WERI-Rb-1 (cell line): ENCODE results near the gene LRRC3C.

Experiments used
- DNase-seq: peaks from one replicate; pipeline ENCODE4 v3.0.0-alpha.2; 2020
- H3K27ac ChIP-seq: fragments of 250-450 bp; sonication (Bioruptor Pico); 2 replicates; pipeline ENCODE4 v1.5.1; 2020; ENCODE audit warnings: mild to moderate bottlenecking, moderate library complexity
- H3K27me3 ChIP-seq: fragments of 250-450 bp; sonication (Bioruptor Pico); 2 replicates; pipeline ENCODE4 v1.5.1; 2021; ENCODE audit warnings: mild to moderate bottlenecking, low read depth, moderate library complexity; ENCODE audit not compliant: insufficient read depth, severe bottlenecking
- H3K36me3 ChIP-seq: fragments of 250-450 bp; sonication (Bioruptor Pico); 2 replicates; pipeline ENCODE4 v1.5.1; 2020; ENCODE audit warnings: mild to moderate bottlenecking, moderate library complexity
- H3K4me3 ChIP-seq: 2 replicates; pipeline ENCODE4 v1.5.1; 2011; ENCODE audit warnings: low read depth, mild to moderate bottlenecking, control low read depth, low read length
- H3K9me3 ChIP-seq: fragments of 250-450 bp; sonication (Bioruptor Pico); 2 replicates; pipeline ENCODE4 v1.5.1; 2021; ENCODE audit warnings: mild to moderate bottlenecking, moderate library complexity; ENCODE audit not compliant: severe bottlenecking
- TF ChIP-seq, protein P1 (sequence below): IDR thresholded peaks from 2 replicates; pipeline ENCODE4 v1.5.1; 2011; ENCODE audit warnings: low read depth, mild to moderate bottlenecking, control low read depth, inconsistent platforms, low read length

LRRC3C gene

DNA sequence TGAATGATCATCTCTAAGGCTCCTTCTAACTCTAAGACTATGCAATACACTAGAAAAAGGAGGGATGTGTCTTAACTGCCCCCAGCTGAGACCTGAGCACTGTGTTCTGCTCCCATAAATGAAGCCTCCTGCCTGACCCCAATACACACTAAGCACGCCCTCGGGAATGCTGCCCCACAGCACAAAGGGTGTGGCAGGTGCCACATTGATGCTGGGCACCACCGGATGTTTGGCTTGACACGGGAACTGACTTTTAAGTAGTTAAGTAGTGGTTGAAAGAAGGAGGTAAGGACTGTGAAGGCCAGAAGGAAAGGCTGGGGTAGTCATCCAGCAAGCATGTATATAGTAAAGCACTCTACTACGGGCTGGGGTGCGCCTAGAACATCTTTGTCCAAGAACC, 39.2 kb downstream of the LRRC3C start:
- H3K27me3 ChIP-seq = no peaks in the 10 kb centered on the region

DNA sequence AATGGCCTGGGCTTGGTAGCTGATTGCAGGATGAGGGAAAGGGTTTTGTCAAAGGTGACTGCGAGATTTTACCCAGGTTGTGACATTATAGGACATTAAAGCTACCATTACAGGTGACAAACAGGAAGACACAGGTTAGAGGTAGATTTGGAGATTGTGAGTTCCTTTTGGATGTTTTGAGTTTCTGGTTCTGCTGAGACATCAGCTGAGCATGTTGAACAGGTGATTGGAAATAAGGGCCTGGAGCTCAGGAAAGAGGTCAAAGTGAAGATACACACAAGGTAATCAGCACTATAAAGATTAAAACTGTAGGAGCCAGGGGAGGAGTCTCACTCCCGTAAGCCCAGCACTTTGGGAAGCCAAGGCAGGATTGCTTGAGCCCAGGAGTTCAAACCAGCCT, 41.2 kb downstream of the LRRC3C start:
- Histone ChIP-seq H3K27ac (no peak overlapping the region), H3K4me3 (no peak overlapping the region), H3K9me3 (no peaks in the 10 kb centered on the region), H3K36me3 (no peaks in the 10 kb centered on the region), H3K27me3 (no peaks in the 10 kb centered on the region)
- TF ChIP-seq, protein P1, sequence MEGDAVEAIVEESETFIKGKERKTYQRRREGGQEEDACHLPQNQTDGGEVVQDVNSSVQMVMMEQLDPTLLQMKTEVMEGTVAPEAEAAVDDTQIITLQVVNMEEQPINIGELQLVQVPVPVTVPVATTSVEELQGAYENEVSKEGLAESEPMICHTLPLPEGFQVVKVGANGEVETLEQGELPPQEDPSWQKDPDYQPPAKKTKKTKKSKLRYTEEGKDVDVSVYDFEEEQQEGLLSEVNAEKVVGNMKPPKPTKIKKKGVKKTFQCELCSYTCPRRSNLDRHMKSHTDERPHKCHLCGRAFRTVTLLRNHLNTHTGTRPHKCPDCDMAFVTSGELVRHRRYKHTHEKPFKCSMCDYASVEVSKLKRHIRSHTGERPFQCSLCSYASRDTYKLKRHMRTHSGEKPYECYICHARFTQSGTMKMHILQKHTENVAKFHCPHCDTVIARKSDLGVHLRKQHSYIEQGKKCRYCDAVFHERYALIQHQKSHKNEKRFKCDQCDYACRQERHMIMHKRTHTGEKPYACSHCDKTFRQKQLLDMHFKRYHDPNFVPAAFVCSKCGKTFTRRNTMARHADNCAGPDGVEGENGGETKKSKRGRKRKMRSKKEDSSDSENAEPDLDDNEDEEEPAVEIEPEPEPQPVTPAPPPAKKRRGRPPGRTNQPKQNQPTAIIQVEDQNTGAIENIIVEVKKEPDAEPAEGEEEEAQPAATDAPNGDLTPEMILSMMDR = no peak
- DNase-seq = no peak

More for the DNA sequence above, 39.2 kb downstream of the LRRC3C start:
- H3K4me3 ChIP-seq = no peak overlapping the region
- H3K36me3 ChIP-seq = no peaks in the 10 kb centered on the region
- no peak for DNase-seq
- H3K27ac ChIP-seq = no peak overlapping the region
- TF ChIP-seq, protein P1 = no peak
- H3K9me3 ChIP-seq = no peaks in the 10 kb centered on the region

DNA sequence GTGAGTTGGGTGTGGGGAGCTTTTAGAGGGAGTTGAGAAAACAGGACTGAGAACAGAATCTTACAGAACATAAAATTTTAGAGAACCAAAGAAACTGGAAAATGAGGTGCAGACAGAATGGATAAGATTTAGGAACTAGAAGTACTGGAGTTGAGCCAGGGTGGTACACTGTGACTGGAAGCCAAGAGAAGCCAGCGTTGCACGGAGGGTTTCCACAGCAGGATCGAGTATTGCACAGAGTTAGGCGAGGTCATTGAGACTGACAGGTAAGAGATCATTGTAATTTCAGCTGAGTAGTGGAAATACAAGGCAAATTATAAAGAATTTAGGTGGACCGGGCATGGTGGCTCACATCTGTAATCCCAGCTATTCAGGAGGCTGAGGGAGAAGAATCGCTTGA, 41.8 kb downstream of the LRRC3C start:
- Histone ChIP-seq H3K4me3 (no peak overlapping the region), H3K27me3 (no peaks in the 10 kb centered on the region), H3K27ac (no peak overlapping the region), H3K9me3 (no peaks in the 10 kb centered on the region), H3K36me3 (no peaks in the 10 kb centered on the region)
- no peak for DNase-seq
- TF ChIP-seq, protein P1 = no peak

DNA sequence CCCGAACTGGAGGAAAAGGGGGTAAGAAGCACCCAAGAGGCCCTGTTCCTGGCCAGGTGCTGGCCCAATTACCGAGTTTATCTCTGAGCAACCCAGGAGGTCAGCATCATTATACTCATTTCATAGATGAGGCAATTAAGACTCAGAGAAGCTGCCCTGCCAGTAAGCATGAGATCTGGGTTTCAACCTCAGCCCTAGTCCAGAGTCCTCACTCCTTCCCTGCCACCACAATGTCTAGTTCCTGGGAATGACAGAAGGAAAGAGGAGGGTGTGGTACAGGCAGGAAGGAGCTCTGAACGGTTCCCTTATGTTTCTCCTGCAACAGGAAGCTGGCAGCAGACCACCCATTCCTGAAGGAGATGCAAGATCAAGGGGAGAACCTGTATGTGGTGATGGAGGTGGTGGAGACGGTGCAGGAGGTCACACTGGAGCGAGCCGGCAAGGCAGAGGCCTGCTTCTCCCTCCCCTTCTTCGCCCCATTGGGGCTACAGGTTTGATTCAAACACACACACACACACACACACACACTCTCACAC, 42.7 kb downstream of the LRRC3C start:
- DNase-seq = no peak
- no peak overlapping the region for H3K27ac ChIP-seq
- no peaks in the 10 kb centered on the region for H3K27me3 ChIP-seq
- TF ChIP-seq, protein P1 = no peak
- H3K36me3 ChIP-seq = no peaks in the 10 kb centered on the region
- H3K4me3 ChIP-seq = no peak overlapping the region
- H3K9me3 ChIP-seq = no peaks in the 10 kb centered on the region

DNA sequence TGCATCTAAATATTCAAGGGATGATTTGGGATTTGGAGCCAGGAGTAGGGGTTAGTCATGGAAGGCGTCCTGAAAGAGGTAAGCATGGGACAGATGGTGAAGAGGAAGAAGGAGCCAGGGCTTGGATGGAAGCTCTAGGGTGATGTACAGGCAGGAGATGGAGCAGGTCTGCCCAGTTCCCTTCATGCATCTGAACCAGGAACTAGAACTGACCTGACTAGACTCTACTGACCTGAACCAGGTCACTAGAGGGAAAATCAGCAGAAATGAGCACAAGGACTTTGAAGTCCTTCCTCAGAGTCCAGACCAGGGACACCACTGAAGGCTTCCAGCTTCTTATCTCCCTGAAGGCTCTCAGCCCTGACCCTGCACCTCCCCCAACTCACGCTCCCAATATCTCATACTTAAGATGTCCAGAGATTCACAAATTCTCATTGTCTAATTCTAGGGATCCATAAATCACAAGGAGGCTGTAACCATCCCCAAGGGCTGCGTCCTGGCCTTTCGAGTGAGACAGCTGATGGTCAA, 43.6 kb downstream of the LRRC3C start:
- Histone ChIP-seq H3K9me3 (no peaks in the 10 kb centered on the region), H3K27me3 (no peaks in the 10 kb centered on the region), H3K4me3 (no peak overlapping the region), H3K36me3 (no peaks in the 10 kb centered on the region), H3K27ac (no peak overlapping the region)
- TF ChIP-seq, protein P1 = no peak
- DNase-seq = no peak

DNA sequence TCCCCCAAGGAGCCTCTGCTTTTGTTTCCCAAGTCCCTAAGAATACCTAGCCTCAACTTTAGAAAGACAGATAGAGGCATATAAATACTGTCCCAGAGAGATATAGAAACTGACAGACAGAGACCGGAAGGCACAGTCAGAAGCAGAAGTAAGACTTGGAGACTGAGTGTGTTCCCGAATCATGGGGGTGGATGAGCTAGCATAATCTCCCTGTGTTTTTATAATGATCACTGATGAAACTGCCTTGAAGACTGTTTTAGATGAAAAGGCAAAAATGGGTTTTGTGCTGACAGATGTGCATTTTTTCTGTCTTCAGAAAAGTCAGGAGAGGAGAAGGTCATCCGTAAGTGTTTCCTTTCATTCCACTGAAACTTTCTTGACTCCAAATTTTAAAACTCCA, 44.7 kb downstream of the LRRC3C start:
- H3K36me3 ChIP-seq = no peaks in the 10 kb centered on the region
- H3K27ac ChIP-seq = no peak overlapping the region
- no peak overlapping the region for H3K4me3 ChIP-seq
- H3K9me3 ChIP-seq = no peaks in the 10 kb centered on the region
- H3K27me3 ChIP-seq = no peaks in the 10 kb centered on the region
- no peak for DNase-seq
- TF ChIP-seq, protein P1 = no peak
